Stimulated activated CD4-positive, alpha-beta T cell treated with anti-CD3 and anti-CD28 coated beads, TNF-alpha, amount 100 ng/mL, for 24 hours (primary cell): Measurements from ENCODE around the gene CCK.

ENCODE experiments used
- DNase-seq, 3 experiments: peaks; one replicate each; pipeline ENCODE4 v3.0.0-alpha.2; 2020; ENCODE audit warnings: low read depth in 3 of 3

CCK gene

DNA sequence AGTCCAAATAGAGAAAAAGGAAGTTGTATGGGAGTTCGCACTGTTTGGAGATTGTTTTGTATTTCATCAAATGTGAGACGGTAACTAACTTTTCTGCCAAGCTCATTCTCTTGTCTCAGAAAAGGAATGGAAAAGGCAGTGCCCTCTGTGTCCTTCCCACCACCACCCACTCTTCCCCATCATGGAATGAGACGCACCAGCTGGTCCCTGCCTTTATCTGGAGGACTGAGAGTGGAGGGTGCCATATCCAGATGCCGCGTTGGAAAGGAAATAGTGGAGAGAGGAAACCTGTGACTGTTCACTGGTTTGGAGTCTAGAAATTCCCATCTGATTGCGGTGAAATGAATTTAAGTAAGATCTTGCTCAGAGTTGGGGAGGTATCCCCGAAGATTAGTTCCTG lies 3.7 kb upstream of the CCK start:
- DNase-seq = no peak

DNA sequence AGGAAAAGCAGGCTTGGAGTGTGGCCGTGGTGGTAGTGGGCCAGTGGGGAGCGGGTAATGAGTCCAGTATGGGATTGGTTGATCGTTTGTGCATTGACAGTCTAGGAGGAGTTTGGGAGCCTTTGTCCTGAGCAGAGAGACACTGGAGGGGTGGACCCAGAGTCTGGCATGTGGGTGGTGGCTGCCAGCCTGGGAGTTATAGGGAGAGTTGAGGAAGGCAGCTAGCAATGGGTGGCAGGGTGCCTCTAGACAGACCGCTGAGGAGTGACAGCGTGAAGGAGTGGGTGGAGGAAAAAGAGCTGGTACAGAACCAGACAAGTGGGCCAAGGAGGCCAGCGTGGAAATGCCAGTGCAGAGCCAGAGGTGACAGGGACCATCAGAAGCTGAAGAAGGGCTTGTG lies 1.9 kb upstream of the CCK start:
- DNase-seq = no peak

DNA sequence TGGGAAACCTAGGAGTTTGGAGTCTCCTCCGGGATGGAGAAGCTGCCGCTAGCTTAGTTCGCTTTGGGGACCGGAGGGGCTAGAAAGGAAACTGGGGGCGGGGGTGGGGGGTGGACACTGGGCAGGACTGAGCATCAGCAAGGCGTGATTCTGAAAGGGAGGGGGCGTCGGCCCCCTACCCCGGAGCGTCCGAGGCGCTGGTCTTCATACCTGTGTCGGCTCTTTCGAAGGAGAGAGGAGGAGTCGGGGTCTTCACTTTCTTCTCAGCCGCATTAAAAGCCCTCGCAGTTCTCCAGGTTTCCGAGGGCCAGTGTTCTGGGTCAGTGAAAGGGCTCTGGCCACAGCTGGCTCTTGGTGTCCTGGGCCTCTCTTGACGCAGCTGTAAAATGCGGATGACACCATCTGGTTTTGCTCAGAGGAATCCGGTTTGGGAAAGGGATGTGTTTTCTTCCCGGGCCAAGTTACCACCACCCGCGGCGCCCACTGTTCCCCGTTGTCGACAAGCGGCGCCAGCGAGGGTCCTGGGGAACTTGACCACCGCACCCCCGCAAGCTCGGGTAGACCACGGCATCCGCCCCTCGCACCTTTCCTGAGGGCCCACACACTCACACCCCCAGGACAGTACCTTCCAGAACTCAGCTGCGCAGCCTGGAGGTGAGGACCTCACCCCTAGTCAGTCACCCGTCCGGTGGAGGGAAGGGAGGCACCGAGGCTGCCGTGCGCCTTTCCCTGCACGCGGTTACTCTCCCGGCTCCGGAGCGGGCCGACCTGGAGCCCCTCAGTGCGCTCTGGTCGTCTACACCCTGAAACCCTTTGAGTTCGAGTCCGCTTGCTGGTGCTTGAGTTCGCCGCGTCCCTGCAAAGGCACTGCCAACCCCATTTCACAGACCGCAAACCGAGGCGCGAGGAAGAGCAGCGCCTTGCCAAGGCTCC lies 660 bp downstream of the CCK start:
- no peak for DNase-seq

DNA sequence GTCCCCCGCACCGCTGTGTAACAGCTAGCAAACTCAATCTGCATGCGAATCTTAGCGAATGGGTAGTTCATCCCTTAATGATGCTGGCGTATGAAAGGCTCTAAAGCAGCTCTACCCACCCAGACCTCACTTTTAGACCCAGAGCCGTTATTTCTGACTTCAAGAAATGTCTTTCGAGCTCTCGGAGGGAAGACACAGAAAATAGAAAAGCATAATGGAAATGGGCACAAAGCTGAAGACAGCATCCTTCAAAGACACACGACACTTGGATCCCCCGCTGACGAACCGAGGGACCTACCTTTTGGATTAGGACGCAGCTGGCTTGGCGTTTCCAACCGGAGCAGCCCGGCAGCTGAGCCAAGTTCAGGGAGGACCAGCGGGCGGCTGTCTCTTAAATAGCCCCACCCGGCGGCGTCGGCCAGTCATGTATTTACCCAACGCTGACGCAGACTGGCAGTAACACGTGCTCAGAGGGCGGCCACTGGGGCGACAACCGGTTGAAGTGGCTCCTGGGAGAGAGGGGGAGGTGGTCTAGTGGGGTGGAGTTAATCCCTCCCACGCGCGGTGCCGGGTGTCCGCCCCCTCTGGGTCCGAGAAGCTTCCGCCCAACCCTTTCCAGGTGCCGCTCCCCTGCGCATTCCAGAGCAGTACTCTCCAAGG lies 1.5 kb downstream of the CCK start:
- DNase-seq = peak in 1 of 3 experiments; percentile 13

DNA sequence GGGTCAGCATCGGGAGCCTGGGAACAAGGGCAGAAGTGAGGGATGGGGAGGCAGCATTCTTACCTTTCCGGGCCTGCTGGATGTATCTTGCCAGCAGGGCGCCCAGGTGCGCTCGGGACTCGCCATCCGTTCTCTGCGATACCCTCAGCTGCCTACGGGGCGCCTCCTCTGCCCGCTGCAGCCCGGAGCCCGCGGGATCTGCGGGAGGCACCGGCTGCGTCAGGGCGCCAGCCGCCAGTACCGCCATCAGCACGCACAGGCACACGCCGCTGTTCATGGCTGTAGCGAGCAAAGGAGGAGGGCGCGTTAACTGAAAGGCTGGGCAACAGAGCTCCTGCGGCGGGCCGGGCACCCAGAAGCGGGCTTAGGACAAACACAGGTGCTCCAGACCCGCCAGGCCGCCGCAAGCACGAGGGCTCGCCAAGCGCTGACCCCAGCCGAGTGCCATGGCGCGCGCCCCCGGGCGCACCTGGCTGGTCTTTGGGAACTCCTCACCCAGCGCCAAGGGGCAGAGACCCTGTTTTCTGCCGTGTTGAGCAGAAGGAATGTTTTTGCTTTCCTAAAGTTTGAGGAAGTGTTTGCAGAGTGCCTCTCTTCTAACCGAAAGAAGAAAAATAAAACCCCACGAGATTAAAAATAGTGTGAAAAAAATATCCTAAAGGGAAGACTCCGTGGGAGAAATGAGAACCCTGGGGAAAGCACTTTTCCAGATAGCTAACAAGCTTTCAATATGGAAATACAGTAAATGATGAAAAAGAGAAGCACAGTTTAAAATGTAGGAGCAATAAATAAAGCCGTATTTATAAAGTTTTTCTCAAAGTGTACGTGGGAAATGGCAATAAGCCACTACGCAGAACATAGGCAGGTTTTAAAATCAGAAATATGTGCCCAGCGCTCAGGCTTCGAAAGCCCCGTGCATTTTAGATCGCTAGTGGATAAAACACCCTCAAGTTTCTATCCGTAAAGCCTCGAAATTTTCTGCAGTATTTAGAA lies 2.3 kb downstream of the CCK start:
- peak in 1 of 3 experiments; percentile 22 for DNase-seq

DNA sequence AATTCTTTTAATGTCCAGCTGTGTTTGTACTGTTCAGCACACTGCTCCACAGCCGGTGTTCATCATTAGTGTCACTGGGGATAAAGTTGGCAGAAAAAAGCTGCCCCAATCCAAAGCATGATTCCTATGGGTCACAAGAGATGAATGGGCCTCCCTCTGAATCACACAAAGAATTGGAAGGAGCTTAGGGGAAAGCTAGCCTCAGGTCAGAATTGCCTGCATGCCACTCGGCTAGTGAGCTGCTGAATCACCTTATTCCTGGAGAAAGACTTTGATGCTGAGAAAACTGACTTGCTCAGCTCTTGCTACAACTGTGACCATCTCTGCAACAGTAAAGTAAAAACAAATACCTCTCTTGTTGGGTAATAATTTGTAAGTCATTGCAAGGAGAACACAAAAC lies 3.5 kb downstream of the CCK start:
- DNase-seq = no peak

DNA sequence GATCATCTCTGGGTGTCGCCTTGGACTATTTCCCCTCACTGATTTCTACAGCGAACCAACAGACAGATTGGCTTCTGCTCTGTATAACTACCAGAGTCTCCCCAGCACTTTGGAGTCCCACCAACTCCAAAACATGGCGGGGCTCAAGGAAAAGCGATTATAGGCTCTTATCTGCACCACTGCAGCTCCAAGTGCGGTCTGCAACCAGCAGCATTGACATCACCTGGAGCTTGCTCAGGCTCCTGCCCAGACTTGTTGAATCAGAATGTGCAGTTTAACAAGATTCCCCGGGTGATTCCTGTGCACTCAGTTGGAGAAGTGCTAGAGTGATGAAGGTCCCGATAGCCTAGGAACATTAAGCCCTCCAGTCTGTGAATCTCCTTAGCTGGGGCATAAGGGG lies 9.0 kb downstream of the CCK start:
- no peak for DNase-seq

DNA sequence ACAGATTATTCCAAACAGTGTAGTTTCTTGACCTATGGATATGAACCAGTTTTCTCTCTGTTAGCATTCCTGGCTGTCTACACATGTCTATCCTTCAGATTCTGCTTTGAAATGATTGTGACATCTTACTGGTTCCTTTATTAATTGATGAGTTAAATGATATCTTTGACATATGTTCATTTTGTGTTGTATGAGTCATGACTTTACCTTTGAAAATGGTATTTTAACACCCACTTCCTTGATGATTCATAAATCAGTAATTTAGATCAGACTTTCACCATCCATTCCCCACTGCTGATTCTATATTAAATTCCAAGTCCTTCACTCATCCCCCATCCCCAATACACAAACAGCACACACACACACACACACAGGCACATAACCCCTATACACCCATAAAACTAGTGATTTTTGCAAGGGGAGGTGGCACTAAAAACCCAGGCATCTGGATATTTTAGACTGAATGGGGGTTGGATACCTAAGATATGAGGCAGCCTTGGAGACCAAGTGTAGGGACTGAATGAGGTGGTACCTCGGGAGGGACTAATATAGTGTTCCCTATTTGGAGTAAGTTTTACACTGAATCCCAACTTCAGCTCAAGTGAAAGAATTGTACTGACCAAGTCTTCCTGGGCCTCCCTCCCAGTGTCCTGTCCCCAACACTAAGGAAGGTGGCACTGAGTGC lies 9.7 kb downstream of the CCK start:
- no peak for DNase-seq

DNA sequence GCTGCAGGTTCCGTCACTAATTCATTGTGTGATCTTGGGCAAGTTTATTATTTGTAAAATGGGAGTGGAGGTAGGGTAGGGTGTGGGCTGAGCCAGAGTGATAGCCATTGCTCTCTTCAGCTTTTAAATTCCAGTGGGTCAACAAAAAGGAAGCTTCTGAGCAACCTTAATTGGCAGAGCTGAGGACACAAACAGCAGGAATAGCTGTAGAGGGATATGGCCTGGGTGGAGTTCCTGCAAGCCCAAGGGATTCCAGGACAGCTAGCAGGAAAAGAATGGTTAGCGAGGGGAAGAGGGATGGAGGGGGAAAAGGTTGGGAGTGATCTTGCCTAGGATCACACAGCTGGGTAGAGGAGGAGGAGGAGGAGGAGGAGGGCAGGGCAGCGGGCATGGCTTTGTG lies 11.4 kb downstream of the CCK start:
- DNase-seq = no peak

DNA sequence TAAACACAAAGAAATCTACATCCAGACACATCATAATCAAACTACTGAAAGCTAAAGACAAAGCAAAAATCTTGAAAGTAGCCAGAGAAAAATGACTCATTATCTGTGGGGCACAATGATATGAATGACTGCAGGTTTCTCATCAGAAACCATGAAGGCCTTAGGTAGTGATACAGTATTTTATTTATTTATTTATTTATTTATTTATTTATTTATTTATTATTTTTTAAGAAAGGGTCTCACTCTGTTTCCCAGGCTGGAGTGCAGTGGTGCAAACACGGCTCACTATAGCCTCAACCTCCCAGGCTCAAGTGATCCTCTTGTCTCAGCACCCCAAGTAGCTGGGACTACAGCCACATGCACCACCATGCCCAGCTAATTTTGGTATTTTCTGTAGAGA lies 15.2 kb downstream of the CCK start:
- DNase-seq = no peak

DNA sequence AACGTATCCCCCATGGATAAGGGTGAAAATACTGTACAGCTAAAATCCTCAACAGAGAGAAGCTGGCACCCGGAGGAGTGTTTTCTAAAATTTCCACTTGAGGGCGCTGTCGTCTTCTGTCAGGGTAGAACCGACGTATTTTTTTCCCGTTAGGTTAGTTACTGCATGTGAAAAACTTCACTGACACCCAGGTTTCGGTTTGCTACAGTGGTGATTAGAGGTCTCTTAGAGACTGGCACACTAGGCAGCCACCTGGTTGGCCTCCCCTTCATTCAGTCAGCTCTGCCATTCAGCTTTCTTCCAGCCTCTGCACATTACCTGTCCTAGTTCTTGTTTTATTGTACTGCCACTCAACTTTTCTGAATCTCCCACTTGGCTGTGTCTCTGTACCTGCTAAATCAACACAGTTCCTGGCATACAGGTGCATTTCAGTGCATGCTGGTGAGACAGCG lies 18.4 kb downstream of the CCK start:
- DNase-seq = peak; percentile 19 to 57 (median 35)

DNA sequence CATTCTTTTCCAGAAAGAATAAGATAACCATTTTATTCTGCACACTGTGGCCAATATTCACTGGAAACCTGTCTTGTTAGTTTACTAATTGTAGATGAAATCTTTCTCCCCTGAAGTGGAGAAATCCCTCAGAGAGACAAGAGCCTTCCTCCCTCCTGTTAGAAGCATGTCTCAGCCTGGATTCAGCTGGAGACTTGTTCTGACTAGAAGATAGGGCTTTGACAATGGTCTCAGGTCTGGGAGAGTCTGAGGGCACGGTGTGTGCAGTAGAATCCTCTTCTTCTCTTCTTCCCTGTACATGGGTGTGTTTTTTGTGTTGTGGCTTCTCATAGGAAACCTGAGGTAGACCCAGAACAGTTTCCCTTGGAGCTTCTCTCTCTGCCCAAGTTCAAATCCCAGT lies 19.9 kb downstream of the CCK start:
- no peak for DNase-seq

DNA sequence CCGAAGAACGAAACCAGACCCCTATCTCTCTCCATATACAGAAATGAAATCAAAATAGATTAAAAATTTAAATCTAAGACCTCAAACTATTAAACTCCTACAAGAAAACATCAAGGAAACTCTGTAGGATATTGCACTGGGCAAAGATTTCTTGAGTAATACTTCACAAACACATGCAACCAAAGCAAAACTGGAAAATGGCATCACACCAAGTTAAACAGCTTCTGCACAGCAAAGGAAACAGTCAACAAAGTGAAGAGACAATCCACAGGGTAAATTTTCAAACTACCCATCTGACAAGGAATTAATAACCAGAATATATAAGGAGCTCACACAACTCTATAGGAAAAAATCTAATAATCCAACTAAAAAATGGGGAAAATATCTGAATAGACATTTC lies 29.4 kb downstream of the CCK start:
- no peak for DNase-seq

DNA sequence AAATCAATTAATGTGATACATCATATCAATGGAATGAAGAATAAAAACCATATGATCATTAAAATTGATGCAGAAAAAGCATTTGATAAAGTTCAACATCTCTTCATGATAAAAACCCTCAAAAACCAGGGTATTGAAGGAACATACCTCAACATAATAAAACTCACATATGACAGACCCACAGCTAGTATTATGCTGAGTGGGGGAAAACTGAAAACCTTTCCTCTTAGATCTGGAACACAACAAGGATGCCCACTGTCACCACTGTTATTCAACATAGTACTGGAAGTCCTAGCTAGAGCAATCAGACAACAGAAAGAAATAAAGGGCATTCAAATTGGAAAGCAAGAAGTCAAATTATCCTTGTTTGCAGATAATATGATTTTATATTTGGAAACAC lies 30.5 kb downstream of the CCK start:
- no peak for DNase-seq

DNA sequence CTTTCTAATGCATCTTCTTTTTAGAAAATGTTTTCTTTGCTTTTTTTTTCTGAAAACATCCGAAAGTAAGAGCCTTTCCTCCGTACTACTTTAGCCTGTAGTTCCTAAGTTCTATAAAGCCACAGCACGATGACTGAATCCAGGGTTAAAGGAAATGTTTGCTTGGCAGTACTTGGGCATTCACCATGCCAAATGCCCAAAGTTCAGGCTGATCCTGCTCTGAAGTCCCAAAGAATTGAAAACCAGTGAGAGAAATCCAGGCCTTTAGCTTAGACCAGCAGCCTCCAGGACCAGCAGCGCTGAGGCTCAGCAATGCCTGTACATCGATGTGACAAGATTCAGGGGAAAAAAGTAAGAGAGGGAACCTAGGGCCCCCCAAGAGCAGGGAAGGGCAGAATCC lies 35.1 kb downstream of the CCK start:
- DNase-seq = no peak

DNA sequence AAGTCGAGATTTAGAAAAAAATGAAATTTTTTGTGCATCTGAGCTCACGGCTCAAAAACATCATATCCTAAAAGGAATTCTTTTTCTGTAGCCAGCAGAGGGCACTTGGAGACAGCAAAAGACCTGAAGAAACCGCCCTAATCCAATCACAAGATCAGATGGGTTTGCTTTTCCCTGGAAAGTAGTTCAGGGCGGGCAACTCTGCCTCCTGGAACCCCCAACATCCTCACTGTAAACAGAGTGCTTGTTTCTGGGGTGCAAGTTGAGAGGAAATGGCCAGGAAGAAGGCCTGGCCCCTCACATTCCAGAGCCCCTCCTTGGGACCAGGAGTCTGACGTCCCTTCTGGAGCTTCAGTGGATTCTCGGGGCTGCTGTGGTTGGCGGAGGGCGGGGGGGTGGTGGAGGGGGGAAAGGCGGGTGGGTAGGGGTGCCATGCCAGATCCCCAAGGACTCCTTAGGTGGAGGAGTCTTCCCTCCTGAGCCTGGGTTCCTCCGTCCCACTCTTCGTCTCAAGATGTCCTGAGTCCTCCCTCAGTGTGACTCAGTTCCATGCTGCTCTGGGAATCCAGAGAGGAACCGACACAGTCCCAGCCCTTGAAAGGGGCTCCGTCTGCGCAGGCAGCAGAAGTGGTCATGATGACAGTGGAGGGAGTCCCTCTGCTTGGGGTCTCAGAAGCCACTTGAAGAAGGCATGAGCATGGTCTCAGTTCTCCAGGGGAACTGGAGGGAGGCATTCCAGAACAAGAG lies 35.9 kb downstream of the CCK start:
- DNase-seq = no peak

DNA sequence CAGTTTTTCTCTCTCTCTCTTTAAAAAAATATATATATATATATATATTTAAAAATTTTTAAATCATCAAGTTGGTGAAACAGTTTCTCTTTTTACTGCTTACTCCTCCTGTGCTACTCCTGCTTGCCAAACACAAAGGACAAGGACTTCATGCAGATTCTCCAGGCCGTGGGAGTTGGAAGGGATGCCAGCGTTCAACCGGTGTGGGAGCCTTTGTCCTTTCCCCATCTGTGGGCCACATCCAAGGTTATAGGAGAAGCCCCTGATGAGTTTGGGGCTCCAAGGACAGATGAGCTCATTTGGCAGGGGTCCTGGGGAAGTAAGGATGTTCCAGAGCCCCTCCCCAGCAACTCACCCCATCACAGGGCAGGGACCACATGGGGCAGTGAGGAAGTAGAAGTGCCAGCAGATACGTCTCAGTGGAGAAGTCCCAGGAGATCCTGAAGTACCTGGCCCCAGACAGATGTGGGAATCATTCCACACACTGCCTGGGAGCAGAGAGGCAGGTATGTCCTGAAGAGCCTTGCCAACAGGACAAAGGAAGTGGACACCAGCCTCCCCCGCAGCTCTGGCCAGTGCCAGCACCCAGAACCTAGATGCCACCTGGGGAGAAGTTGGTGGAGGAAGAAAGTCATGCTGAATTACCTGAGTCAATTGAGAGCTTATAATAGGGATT lies 36.6 kb downstream of the CCK start:
- DNase-seq = no peak

DNA sequence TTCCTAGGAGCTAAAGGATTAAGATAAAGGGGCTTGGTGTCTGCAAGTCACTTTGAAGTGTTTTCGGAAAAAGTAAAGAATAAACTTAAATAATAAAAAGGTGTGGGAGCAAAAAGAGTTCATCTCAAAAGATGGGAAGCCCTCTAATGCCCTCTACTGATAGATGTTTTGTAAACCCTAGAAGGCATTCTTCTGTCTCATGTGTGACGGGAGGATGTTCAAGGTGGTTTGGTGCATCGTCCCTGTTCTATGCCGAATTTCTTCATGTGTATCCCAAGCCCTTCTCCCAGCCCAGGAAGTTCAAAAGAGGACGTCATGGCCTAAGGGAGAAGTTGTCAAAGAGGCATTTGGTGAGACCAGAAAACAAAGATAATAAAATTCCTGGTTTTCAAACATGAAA lies 37.2 kb downstream of the CCK start:
- no peak for DNase-seq

DNA sequence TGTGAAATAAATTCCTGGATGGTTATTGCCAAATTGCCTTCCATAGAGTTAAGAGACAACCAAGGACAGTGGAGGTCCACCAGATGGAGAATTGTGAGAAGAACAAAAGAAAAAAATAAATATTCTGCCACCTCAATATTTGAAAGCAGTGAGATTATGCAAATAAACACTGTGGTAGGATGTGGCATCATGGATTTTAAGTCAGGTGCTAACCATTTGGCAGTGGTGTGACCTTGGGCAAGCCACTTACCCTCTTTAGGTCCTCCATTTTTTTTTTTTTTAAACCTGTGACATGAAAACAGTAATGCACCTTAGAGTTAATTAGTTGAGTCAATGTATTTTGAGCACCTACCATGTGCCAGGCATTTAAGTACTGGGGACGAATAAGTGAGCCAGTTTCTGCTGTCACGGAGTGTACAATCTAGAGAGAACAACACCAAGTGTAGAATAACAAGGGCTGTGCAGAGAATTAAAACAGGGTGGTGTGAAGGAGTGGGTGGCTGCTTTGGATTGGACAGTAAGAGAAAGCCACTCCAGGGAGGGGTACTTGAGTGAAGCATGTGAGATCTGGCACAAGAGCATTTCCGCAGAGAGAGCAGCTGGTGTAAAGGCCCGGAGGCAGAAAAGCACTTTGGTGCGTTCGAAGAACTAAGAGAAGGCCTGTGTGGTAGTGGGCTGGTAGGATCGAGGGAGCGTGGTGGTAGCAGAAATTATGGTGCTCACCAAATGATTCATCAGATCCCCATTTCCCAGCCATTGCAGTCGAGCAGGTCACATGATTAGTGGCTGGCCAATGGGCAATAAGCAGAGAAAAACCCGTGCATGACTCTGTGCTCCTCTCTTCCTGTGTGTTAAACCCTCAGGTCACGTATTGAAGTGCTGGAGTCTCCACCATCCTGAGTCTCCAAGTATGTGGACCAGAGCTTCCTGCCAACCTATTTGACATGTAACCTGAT lies 39.2 kb downstream of the CCK start:
- no peak for DNase-seq
